Measurements from ENCODE around the gene DAD1.

- TF ChIP-seq SIN3A (IDR thresholded peaks at IDR 0.05; ENCODE audit: borderline replicate concordance, insufficient read depth, low read length) (no peak), POLR2AphosphoS5 (IDR thresholded peaks at IDR 0.05; ENCODE audit: low read depth, low read length) (no peak), REST (IDR thresholded peaks at IDR 0.05; ENCODE audit: insufficient read depth in 1 of 2, low read depth in 2 of 2, low read length in 2 of 2) (no peak), TAF1 (IDR thresholded peaks at IDR 0.05; ENCODE audit: borderline replicate concordance, insufficient read depth, low read length) (no peak)
Measured at GRCh38 chr14:22630486-22630885, 41.5 kb upstream of the DAD1 start.

Data from PFSK-1 (cell line).